ENCODE results near the gene ATP6V0C. TPM values are rescaled to one million over a fixed set of nuclear protein-coding genes. Genes with fewer than 3 reads are reported as not detected.

The ATP6V0C gene
- total RNA-seq, 1 experiment from 2014 or later = 176 TPM

GRCh38 chr16:2471653-2472487 lies 41.9 kb upstream of the ATP6V0C start:
- H3K27ac Mint-ChIP-seq = no peak overlapping the region
- Histone ChIP-seq H3K79me2 (ENCODE audit: insufficient read depth, low read length) (no peaks in the 10 kb centered on the region), H4K20me1 (ENCODE audit: control insufficient read depth, insufficient read depth, insufficient read length) (no peaks in the 10 kb centered on the region), H3K56ac (ENCODE audit: insufficient read length, low read depth, low read length) (no peak overlapping the region), H3K23me2 (ENCODE audit: insufficient read length, low read depth, low read length, poor library complexity, severe bottlenecking) (peaks cover 15% of the 10 kb centered on the region), H4K8ac (replicated peaks; ENCODE audit: insufficient read length, low read depth, low read length) (no peak overlapping the region), H3K4me2 (ENCODE audit: insufficient read depth, insufficient read length, low read length) (no peak overlapping the region), H3K27ac (ENCODE audit: insufficient read length, low read depth, low read length) (no peak overlapping the region), H3K23ac (ENCODE audit: insufficient read length, low read depth, low read length) (no peak overlapping the region), H3T11ph (ENCODE audit: low read length) (no peak overlapping the region), H2BK120ac (ENCODE audit: low read depth, low read length, poor library complexity, severe bottlenecking) (no peak overlapping the region), H4K5ac (ENCODE audit: insufficient read length, low read depth, low read length) (no peak overlapping the region), H3K4me1 (ENCODE audit: insufficient read depth, low read length) (no peaks in the 10 kb centered on the region), H2AFZ (ENCODE audit: low read length) (no peak overlapping the region), H3K9ac (ENCODE audit: extremely low read depth, insufficient read length, low read length) (no peak overlapping the region), H2BK5ac (ENCODE audit: insufficient read length, low read length) (no peak overlapping the region), H3K18ac (ENCODE audit: insufficient read length, low read depth, low read length) (no peak overlapping the region), H3K79me1 (ENCODE audit: insufficient read depth, low read depth, low read length, poor library complexity, severe bottlenecking) (no peaks in the 10 kb centered on the region), H2BK20ac (ENCODE audit: low read depth, low read length, poor library complexity, severe bottlenecking) (no peak overlapping the region), H2BK15ac (ENCODE audit: low read depth, low read length) (no peak overlapping the region), H4K91ac (ENCODE audit: insufficient read length, low read depth, low read length) (no peak overlapping the region), H3K9me3 (ENCODE audit: control insufficient read depth, low read depth, low read length) (no peaks in the 10 kb centered on the region), H3K14ac (ENCODE audit: insufficient read depth, low read length) (no peak overlapping the region), H3K27me3 (ENCODE audit: insufficient read depth, low read length) (peaks cover 18% of the 10 kb centered on the region; the same call in 1 of the 2 replicates), H2BK12ac (ENCODE audit: insufficient read length, low read depth, low read length) (no peak overlapping the region), H2AK5ac (ENCODE audit: insufficient read length, low read length) (no peak overlapping the region), H3K4ac (ENCODE audit: low read depth, low read length) (no peak overlapping the region)
- peak overlapping the region in 1 of 2 experiments; percentile 17; a peak in 1 of 5 replicates for H3K4me3 Mint-ChIP-seq
- no peaks in the 10 kb centered on the region for H3K9me3 Mint-ChIP-seq
- TF ChIP-seq CTCF (conservative IDR thresholded peaks at IDR 0.05) = no peak
- H3K4me1 Mint-ChIP-seq = peaks cover 26 to 31% of the 10 kb centered on the region in 2 experiments
- H3K36me3 Mint-ChIP-seq (ENCODE audit: insufficient read depth in 1 of 3, low read depth in 3 of 3) = no peaks in the 10 kb centered on the region
- WGBS (ENCODE audit: extremely low coverage, insufficient read length, low lambda C conversion rate) = no CpG with 5 or more reads among the region's 61 CpGs
- DNase-seq = no peak
- H3K27me3 Mint-ChIP-seq (ENCODE audit: low read depth) = peaks cover 47% of the 10 kb centered on the region
